ENCODE data around the gene HLCS.

The HLCS gene

GRCh38 chr21:36703626-36704280, 262.7 kb downstream of the HLCS start:
- DNase-seq (ENCODE audit: low read depth): no peak

GRCh38 chr21:36703123-36703522, 263.3 kb downstream of the HLCS start:
- no peak for DNase-seq (ENCODE audit: low read depth)

- DNase-seq (ENCODE audit: low read depth): no peak
These were observed 263.9 kb downstream of the HLCS start for GRCh38 chr21:36702622-36702968.

- DNase-seq (ENCODE audit: low read depth): no peak
These were observed 264.5 kb downstream of the HLCS start for GRCh38 chr21:36701756-36702621.

GRCh38 chr21:36700971-36701755, 265.3 kb downstream of the HLCS start:
- DNase-seq (ENCODE audit: low read depth): no peak
